Adipose tissue (tissue), 3 donors: Measurements from ENCODE around the gene SEC22A. TPM values are rescaled to one million over a fixed set of nuclear protein-coding genes. Genes with fewer than 3 reads are reported as not detected.

Experiments
- H3K27ac ChIP-seq: one replicate; pipeline ENCODE4 v1.5.1; 2013; ENCODE audit warnings: low read depth, low read length
- WGBS, 3 donors: extraction: QIAGEN DNeasy Blood & Tissue Kit; methylation state at CpG; one replicate each; pipeline ENCODE4 v1.1.7; 2013; 5-methylcytosine and 5-hydroxymethylcytosine counted together
- polyA plus RNA-seq, 3 donors: library from polyadenylated mRNA; stranded (reverse); fragments of 200-250 nt; gene quantifications; one replicate each; pipeline ENCODE4 v1.2.3, GENCODE V29; 2013
- donor health status: healthy with polysubstance abuse.
- donor health status: Bipolar disorder and iron deficiency.
- donor health status: healthy.

SEC22A gene
- polyA plus RNA-seq, 3 donors: 5.5 to 8.7 (median 6.1) TPM

DNA sequence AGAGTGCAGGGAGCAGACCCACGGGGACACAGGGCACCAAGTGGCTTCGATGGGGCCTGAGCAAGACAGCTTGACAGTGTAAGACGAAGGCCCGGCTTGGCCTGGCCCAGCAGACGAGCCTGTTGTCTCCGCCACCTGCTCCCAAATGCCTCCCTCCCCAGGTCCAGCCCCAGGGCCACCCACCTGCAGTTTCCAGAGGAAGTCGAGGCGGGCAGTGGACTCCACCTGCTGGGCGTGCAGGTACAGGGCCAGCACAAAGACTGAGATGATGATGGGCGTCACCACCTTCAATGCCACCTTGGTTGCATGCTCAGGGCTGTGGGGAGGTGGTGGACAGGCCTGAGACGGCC is 94.1 kb downstream of the SEC22A start:
- WGBS, 3 donors: 67 to 75% (median 73%) methylated on average over 10 to 11 of the region's 11 CpGs
- no peak overlapping the region for H3K27ac ChIP-seq

DNA sequence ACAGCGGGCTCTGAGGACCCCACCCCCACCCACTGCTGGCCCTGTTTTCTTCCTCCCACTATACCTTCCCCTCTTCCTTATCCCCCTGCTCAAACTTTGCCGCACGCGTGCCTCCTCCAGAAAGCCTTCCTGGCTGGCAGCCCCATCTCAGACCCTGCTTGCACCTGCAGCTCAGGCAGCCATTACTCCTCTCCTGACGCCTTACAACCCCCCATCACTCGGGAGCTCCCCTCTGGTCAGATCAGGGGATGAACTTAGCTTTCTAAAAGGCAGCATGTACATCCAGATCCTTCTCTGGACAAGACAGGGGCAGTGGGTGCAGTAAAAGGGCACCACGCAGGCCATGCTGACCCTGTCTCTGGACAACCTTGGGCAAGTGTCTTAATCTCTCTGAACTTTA is 94.5 kb downstream of the SEC22A start:
- WGBS, 3 donors: 86 to 88% (median 87%) methylated on average over 7 of the region's 7 CpGs
- H3K27ac ChIP-seq: no peak overlapping the region

DNA sequence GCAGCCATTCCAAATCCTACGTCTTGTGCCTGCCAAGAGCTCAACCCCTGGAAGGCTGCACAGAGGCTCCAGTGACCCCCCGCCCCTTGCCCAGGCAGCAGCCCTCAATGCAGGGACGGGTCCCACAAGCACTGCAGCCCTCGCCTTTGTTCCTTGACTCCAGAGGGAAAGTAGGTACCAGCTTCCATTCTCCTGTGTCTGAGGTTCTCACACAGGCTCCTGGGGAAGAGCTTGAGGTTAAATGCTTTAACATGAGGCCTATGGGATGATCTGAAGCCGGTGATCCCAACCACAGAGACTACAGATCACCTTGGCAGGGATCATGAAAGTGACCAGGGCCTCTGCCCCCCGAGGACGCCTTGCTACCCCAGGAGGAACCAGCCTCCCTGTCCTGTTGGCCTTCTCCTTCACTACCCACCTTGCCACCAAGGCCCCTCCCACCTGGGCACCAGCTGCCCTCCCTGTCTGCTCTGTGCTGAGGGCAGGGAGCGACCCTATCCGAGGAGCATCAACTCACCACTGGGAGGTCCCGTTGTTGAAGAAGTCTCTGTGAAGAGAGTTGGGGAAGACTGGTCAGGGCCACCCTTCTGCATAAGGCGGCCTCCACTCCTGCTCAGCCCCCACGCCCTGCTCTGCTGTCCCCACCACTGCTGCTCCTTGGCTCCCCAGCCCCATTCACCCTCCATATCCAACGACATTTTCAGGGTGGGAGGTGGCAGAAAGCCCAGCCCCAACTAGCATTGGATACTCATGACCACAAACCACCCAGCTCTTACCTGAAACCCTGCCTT is 95.3 kb downstream of the SEC22A start:
- 82 to 85% (median 85%) methylated on average over 13 of the region's 13 CpGs for WGBS, 3 donors

DNA sequence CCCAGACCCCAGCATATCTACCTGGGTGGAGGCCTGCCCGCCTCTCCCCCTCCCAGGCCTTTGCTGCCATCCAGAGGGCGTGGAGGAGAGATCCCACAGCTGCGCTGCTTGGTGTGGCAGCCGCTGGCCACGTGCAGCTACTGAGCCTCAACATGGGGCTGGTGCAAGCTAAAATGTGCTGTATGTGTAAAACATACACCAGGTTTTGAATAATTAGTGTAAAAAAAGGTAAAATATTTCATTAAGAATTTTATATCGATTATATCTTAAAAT is 95.8 kb downstream of the SEC22A start:
- 82 to 88% (median 84%) methylated on average over 6 of the region's 6 CpGs for WGBS, 3 donors
- no peak overlapping the region for H3K27ac ChIP-seq

More for the DNA sequence above, 95.3 kb downstream of the SEC22A start:
- no peak overlapping the region for H3K27ac ChIP-seq

DNA sequence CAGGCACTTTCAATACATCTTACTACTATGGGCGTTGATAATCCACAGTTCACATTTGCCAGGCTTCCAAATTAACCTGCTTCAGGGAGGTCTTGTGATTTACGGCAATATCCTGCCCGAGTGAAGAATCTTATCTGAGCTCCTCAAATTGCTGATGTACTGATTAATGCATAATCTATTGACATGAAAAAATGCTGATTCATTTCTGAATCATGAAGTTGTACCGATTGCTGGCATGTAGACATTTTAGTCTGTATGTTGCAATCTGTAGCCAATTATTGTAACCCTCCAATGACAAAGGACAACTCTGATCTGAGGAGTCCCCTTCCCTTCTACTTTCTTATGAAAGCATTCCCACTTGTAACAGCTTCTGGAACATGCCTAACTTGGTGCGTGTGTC is 97.2 kb downstream of the SEC22A start:
- WGBS, 3 donors: 75 to 77% (median 76%) methylated on average over 5 of the region's 5 CpGs

DNA sequence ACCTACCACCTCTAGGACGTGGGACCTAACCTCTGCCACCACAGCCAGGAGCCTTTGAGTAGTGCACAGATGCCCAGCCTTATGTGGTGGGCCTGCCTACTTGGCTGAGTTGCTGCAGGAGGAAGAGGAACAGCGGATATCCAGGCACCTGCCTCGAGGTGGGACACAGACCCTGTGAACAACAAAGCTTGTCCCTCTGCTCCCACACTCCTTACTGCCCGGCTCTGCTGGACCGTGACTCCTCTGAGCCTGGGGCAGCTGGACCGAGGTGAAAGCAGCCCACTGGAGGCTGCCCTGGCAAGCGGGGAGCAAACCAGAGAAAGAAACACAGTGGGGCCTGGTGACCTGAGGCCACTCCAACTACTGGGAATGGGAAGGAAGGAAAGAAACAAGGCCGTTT is 97.8 kb downstream of the SEC22A start:
- 78 to 86% (median 85%) methylated on average over 7 to 8 of the region's 8 CpGs for WGBS, 3 donors

More for the DNA sequence above, 97.2 kb downstream of the SEC22A start:
- no peak overlapping the region for H3K27ac ChIP-seq

DNA sequence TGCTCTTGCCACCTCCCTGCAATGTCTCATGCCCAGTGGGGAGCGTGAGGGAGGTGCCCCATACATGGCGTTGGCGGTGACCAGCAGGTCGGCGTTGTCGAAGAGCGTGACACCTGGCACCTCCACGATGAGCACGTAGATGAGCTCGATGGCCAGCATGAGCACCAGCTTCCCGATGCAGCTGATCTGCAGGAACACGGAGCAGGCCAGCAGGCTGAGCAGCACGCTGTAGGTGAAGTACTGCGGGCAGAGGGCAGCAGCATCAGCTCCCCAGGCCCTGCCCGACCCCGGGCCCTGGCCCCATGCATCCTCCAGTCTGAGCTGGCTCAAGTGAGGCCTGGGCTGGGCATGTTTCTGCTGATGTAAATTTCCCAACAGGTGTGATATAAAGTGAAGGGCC is 98.3 kb downstream of the SEC22A start:
- H3K27ac ChIP-seq: no peak overlapping the region
- 91 to 94% (median 94%) methylated on average over 16 of the region's 16 CpGs for WGBS, 3 donors

More for the DNA sequence above, 97.8 kb downstream of the SEC22A start:
- no peak overlapping the region for H3K27ac ChIP-seq

DNA sequence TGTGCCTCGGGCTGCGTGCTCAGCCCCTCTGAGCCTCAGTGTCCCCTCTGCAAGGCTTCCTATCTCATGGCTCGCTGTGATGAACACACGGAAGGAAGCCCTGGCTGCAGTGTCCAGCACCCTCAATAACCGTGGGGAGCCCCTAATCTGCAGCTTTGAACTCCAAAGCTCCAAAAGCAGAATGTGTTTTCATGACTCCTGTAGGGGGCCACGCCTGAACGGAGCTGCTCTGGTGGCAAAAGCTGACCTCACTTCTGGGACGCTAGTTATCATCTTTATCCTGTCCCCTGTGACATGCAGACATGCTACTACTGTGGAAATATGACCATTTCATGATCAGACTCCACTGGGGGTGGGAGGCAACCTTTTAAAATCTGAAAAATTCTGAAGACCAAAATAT is 98.8 kb downstream of the SEC22A start:
- WGBS, 3 donors: 79 to 85% (median 82%) methylated on average over 8 of the region's 8 CpGs
- H3K27ac ChIP-seq: no peak overlapping the region

DNA sequence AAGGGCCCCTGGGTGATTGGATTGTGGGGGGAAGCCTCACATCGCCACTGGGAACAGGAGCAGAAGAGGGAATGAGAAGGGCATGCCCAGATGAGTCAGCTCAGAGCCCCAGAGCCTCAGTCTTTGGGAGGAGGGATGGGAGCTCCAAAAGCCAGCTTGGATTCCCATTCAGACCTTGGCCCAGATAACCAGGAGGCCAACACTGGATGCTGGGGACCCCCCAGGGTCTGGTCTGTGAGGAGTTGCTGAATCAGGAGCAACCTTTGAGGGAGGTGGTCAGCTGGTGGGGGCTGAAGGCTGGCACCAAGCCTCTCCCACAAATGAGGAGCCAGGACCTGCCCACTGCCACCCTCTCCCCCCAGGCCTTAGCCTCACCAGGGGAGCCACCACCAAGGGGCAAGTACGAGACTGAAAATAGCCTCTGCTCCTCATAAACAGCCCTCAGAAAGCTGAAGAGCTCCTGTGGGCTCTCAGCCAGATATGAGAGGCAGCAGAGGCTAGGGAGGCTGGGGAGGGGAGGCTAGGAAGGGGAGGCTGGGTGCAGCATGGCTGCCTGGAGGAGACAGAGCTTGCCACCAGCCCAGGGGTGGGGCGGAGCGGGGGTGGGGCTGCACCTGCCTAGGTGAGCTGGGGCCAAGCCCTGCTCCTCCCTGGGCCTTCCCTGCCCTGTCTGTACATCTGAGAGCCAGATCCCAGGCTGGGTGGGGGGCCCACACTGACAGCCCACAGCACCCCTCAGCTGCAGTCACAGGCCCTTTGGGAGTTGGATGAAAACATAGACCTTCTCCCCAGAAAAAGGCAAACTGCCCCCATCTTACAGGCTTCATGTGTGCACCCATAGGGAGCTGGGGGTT is 99.8 kb downstream of the SEC22A start:
- 62 to 83% (median 67%) methylated on average over 4 of the region's 4 CpGs for WGBS, 3 donors
- no peak overlapping the region for H3K27ac ChIP-seq

DNA sequence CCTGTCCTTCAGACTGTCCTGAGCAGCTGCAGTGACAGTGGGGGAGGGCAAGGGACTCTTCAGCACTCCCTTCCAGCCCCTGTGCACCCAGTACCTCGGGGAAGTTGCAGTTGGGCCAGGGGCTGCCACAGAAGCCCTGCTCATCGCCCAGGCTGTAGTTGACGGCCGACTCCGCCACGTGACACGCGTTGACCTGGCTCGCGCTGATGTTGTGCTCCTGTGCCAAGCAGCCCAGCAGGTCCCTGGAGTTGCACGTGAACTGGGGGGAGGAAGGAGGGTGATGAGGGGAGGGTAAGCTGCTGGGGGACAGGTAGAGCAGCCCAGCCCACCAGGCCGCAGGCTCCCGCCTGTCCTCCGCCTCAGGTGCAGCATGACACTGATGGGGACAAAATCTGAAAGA is 101.2 kb downstream of the SEC22A start:
- H3K27ac ChIP-seq: no peak overlapping the region
- 78 to 90% (median 86%) methylated on average over 14 of the region's 14 CpGs for WGBS, 3 donors

DNA sequence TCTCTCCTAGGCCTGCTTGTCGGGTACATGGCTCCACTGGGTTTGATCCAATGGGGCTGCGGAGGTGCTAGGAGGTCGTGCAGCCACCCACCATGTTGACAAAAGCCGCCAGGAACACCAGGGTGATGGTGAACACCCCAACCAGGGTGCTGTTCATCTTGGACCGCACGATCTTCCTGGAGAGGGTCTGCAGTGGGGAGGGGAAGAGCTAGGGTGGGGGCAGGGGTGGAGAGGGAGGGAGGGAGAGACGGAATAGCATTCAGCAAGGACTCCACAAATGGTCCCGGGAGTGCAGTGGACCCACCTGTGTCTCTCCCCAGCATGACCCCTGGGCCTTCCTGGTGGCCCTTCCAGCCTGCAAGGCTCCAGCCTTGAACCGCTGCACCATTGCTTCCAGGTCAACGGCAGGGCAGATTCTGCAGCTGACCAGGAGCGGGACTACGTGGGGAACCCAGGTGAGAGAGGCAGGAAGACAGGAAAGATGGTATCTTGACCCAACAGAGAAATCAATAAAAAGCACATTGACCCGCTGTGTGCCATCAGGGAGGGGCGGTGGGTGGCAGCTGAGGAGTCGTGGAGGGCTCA is 102.3 kb downstream of the SEC22A start:
- no peak overlapping the region for H3K27ac ChIP-seq
- WGBS, 3 donors: 88 to 91% (median 90%) methylated on average over 15 of the region's 15 CpGs

DNA sequence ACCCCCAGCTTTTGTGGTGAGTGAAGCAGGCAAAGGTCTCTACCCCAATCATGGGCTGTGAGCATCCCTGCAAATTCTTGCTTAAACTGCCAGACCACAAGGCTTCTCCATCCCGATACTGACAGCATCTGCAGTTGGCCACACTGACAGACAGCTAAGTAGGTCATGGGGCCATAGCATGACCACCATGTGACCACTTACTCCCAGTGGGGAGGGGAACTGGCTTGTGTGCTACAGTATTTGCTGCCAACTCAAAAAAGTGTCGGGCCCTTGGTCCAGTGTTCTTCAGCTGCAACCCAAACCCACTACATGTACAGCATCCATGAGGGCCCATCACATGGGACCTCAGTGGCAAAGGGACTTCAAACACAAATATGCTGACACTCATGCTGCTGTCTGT is 103.4 kb downstream of the SEC22A start:
- 74 to 81% (median 77%) methylated on average over 2 of the region's 2 CpGs for WGBS, 3 donors
- no peak overlapping the region for H3K27ac ChIP-seq

DNA sequence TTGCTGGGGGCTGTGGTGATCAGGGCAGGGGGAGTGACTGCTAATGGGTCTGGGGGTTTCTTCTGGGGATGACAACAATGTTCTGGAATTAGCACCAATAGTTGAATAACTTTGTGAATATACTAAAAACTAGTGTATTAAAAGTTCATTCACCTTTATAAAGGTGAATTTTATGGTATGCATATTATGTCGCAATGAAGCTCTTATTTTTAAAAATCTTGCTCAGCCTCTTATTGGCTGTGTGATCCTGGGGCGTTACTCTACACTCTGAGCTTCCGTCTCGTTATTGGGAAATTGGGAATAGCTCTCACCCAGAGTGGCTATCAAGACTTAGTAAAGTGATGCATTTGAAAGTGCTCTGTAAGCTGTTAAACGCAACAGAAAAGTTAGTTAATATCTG is 105.3 kb downstream of the SEC22A start:
- H3K27ac ChIP-seq: no peak overlapping the region
- 89 to 93% (median 92%) methylated on average over 5 of the region's 5 CpGs for WGBS, 3 donors

DNA sequence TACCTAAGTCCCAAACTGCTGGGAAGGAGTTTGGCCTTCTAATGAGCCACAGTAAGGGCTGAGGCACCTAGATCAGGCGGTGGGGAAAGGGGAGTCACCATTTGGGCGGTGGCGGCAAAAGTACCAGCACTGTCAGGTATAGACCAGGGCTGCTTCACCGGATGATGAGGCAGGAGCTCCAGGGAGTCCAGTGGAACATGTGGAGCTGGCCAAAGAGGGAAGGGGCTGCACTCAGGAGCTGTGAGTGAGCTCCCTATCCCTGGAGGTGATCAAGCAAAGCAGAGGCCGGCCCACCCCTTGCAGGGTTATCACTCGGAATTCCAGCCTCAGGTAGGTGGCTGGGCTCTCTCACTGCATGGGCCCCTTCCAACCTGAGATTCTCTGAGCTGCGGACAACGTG is 108.4 kb downstream of the SEC22A start:
- no peak overlapping the region for H3K27ac ChIP-seq
- WGBS, 3 donors: 90 to 95% (median 92%) methylated on average over 8 of the region's 8 CpGs

DNA sequence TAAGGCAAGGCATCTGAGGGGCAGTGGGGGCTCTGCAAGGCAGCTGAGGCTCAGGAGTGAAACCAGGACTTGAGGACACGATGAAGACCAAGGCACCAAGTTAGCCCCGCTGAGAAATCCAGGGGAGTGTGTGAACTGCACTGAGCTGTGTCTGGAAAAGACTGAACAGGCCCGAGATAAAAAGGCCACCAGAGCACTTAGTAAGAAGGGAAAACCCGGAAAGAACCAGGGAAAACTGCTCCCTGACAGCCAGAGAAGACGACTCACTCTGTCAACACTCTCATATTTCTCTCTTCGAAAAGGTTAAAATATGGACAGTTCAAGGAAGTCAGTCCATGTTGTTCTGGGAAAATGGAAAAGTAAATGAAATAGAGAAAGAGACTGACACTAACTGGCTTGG is 109.0 kb downstream of the SEC22A start:
- 67 to 74% (median 69%) methylated on average over 6 of the region's 6 CpGs for WGBS, 3 donors
- H3K27ac ChIP-seq: no peak overlapping the region

DNA sequence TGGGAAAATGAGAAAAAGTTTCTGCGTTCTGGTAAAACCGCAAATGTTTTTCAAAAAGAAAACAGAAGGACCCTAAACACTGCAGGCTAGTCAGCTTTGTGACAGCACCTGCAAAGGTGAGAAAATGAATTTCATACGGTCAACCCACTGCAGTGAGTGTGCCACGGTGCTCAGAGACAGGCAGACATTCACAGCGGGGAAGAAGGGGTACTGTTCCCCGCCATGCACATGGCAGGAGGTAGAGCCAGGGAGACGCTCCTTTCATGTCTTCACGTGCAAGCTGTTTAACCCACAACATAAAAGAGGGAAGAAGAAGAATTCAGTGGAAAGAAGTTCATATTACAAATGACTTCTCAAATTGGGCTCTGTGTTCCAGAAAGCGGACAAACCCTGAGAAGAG is 109.5 kb downstream of the SEC22A start:
- H3K27ac ChIP-seq: no peak overlapping the region
- 81 to 90% (median 81%) methylated on average over 9 of the region's 9 CpGs for WGBS, 3 donors

DNA sequence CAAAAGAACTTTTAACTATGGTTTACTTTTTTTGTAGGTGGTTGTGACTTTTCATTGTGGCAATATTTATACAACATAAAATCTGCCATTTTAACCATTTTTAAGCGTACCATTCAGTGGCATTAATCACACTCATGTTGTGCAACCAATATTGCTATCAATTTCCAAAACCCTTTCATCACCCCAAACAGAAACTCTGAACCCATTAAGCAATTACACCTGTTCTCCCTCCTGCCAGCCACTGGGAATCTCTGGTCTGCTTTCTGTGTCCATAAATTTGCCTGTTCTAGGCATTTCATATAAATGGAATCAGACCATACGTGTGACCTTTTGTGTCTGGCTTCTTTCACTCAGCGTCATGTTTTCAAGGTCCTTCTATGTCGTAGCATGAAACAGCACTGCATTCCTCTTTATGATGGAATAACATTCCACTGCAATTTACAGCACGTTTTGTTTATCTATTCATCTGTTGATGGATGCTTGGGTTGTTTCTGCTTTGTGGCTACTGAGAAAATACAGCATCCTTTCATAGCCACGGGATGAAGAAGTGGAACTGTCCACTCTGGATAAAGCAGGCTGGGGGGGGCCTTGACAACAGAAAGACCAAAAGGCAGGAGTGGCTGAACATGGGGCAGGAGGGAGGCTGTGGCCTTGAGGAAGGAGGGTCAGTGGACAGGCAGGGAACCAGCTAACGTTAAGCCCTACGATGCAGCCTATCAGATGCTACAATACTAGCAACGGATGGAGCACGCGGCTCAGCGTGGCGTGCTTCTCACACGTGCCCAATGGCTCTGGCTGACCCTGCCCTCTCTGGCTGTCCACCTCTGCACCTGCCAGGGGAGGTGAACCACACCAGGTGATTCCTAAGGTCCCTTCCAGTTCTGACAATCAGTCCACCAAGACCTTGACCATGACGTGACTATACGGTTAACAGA is 110.9 kb downstream of the SEC22A start:
- no peak overlapping the region for H3K27ac ChIP-seq
- WGBS, 3 donors: 77 to 81% (median 77%) methylated on average over 16 of the region's 16 CpGs

DNA sequence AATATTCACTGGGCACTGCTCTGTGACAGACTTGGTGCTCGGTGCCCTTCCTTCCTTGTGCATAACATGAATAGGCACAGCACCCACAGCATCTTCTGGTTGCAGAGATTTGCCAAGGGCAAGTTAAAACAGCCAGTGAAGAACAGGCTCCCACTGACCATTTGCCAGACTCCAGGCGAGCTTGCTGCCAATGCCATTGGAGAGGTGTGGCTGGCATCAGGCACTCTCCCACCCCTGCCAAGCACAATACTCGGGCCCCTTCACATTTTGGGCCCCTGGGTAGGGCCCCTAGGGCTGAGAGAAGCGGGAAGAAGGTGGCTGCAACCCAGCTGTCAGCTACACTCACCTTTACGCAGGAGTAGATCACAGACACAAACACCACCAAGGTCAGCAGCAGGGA is 112.1 kb downstream of the SEC22A start:
- H3K27ac ChIP-seq: no peak overlapping the region
- WGBS, 3 donors: 53 to 77% (median 74%) methylated on average over 5 of the region's 5 CpGs
